ENCODE measurements around the gene S1PR5.

Gene S1PR5

GRCh38 chr19:10473192-10473591 is 44.1 kb downstream of the S1PR5 start:
- no peak for DNase-seq (ENCODE audit: low read depth in 4 of 4, low spot score in 1 of 4)

GRCh38 chr19:10471909-10472308 is 45.3 kb downstream of the S1PR5 start:
- DNase-seq (ENCODE audit: low read depth in 4 of 4, low spot score in 1 of 4): no peak

- no peak for DNase-seq (ENCODE audit: low read depth in 4 of 4, low spot score in 1 of 4)
These were observed 49.1 kb downstream of the S1PR5 start for GRCh38 chr19:10468133-10468532.

GRCh38 chr19:10467104-10467706 is 50.0 kb downstream of the S1PR5 start:
- DNase-seq (ENCODE audit: low read depth in 4 of 4, low spot score in 1 of 4): no peak

GRCh38 chr19:10464456-10464855 is 52.8 kb downstream of the S1PR5 start:
- DNase-seq (ENCODE audit: low read depth in 4 of 4, low spot score in 1 of 4): no peak
